Subcutaneous abdominal adipose tissue (tissue), 5 donors: Measurements from ENCODE around the gene KCNQ1.
A peak's percentile ranks its signal among the peaks of the same experiment; 100 is the strongest.

Source experiments
- H3K27ac ChIP-seq: one replicate; pipeline ENCODE4 v1.7.0; 2013; ENCODE audit warnings: low read depth, mild to moderate bottlenecking, inconsistent platforms, low read length, moderate library complexity
- H3K27me3 ChIP-seq, 5 donors: one replicate each; pipeline ENCODE4 v1.7.0; 2013; ENCODE audit warnings: low read length in 5 of 5, inconsistent platforms in 1 of 5; ENCODE audit not compliant: control insufficient read depth in 5 of 5, insufficient read depth in 4 of 5
- H3K36me3 ChIP-seq, 5 donors: one replicate each; pipeline ENCODE4 v1.7.0; 2013; ENCODE audit warnings: low read length in 5 of 5; ENCODE audit not compliant: control insufficient read depth in 5 of 5, insufficient read depth in 5 of 5
- H3K4me1 ChIP-seq, 5 donors: one replicate each; pipeline ENCODE4 v1.7.0; 2013; ENCODE audit warnings: low read length in 5 of 5, mild to moderate bottlenecking in 3 of 5, moderate library complexity in 1 of 5; ENCODE audit not compliant: control insufficient read depth in 5 of 5, insufficient read depth in 5 of 5
- H3K4me3 ChIP-seq, 5 donors: one replicate each; pipeline ENCODE4 v1.7.0; 2013; ENCODE audit warnings: low read length in 5 of 5, low read depth in 1 of 5
- H3K9ac ChIP-seq, 5 donors: one replicate each; pipeline ENCODE4 v1.7.0; 2013; ENCODE audit warnings: low read length in 5 of 5, mild to moderate bottlenecking in 4 of 5, moderate library complexity in 3 of 5
- H3K9me3 ChIP-seq, 5 donors: one replicate each; pipeline ENCODE4 v1.7.0; 2013; ENCODE audit warnings: low read length in 5 of 5; ENCODE audit not compliant: control insufficient read depth in 5 of 5
- donor health status: healthy.
- donor health status: healthy.
- donor health status: healthy.
- donor health status: healthy.
- donor health status: healthy.

Gene KCNQ1

DNA sequence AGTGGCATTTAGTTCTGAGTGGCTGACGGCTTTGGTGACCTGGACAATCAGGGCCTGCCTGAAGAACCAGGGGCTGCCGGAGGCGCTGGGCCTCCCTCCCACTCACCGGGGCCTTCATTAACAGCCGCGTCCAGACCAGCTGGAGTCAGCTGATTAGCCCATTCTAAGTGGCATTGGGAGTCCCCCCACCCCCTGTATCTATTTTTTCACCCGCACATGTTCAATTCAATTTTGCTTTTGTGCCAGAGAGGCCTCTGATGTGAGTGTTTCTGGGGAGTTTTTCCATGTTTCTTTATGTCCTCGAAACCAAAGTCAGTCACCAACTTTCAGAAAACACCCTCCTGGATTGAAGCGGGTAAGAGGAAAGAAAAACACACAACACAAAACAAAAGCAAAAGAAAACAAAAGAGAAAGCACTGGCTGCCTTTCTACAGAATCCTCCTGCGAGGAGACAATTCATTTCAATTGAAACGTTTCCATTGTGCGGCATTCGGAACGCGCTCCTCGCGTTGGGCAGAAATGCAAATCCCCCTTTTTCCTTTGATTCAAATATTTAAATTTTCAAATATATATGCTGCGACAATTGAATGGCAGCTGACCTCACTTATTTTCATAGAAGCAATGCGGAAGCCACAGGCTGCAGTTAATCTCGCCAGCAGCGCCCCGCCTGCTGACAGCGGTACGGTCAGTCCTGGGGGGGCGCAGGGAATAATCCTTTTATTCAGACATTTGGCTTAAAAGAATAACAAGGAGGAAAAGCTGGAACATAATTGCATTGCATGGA lies 423.1 kb downstream of the KCNQ1 start:
- Histone ChIP-seq H3K9ac (no peak overlapping the region), H3K36me3 (no peaks in the 10 kb centered on the region), H3K4me1 (peaks cover 0 to 38% (median 35%) of the 10 kb centered on the region in 5 donors), H3K27me3 (peaks cover 10 to 28% (median 24%) of the 10 kb centered on the region in 5 donors), H3K4me3 (peak overlapping the region in 3 of 5 donors; percentile 45 to 51 (median 49)), H3K9me3 (no peaks in the 10 kb centered on the region), H3K27ac (no peak overlapping the region)

DNA sequence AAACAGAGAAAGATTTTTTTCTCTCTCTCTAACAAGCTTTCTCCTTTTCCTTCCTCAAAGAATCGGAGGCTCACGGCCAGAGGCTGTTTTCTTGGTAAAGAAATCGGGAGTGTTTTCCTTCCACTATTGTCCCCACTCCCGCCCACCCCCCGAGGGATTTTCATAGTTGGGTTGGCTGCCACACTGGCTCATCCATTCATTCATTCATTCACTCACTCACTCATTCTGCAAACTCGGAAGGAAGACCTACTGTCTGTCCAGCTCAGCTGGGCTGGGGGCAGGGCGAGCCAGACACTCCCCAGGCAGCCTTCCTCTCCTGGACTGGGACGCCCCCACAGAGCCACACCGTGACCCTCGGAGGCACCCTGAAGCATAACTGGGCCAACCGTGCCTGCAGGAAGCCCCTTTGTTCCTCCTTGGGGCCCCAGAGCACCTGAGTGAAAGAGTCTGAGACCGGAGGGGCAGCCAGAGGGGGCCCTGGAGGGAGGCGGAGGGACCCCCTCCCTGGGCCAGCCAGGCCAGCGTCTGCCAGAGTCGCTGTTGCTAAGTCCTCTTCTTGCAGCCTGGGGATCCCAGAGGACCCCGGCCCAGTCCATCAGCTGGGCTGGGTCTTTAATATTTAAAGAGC lies 423.8 kb downstream of the KCNQ1 start:
- Histone ChIP-seq H3K9ac (no peak overlapping the region), H3K9me3 (no peaks in the 10 kb centered on the region), H3K27me3 (peaks cover 10 to 24% (median 19%) of the 10 kb centered on the region in 5 donors), H3K36me3 (no peaks in the 10 kb centered on the region), H3K4me3 (peak overlapping the region in 3 of 5 donors; percentile 45 to 51 (median 49)), H3K4me1 (peaks cover 0 to 33% (median 29%) of the 10 kb centered on the region in 5 donors), H3K27ac (no peak overlapping the region)

DNA sequence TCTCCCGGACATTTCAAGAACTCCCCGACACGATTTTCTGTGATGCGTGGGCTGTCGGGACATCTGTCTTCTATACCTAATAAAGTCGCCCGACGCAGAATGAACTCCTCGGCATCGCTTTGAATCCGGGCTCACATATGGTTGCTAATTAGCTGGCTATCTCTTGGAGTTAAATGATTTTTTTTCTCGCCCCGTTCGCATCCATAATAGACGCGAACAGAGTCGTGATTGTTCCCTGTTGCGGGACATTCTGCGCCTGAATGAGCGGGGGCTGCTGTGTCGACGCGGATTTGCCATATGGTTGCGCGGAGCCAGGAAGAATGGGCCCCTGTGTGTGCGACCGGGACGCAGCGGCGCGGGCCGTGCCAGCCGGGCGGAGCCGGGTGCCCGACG lies 424.3 kb downstream of the KCNQ1 start:
- no peak overlapping the region for H3K4me3 ChIP-seq
- peaks cover 10 to 24% (median 19%) of the 10 kb centered on the region in 5 donors for H3K27me3 ChIP-seq
- H3K4me1 ChIP-seq, result peaks cover 0 to 33% (median 29%) of the 10 kb centered on the region in 5 donors
- H3K27ac ChIP-seq, result no peak overlapping the region
- H3K9me3 ChIP-seq, result no peaks in the 10 kb centered on the region
- H3K9ac ChIP-seq, result no peak overlapping the region
- H3K36me3 ChIP-seq, result no peaks in the 10 kb centered on the region

DNA sequence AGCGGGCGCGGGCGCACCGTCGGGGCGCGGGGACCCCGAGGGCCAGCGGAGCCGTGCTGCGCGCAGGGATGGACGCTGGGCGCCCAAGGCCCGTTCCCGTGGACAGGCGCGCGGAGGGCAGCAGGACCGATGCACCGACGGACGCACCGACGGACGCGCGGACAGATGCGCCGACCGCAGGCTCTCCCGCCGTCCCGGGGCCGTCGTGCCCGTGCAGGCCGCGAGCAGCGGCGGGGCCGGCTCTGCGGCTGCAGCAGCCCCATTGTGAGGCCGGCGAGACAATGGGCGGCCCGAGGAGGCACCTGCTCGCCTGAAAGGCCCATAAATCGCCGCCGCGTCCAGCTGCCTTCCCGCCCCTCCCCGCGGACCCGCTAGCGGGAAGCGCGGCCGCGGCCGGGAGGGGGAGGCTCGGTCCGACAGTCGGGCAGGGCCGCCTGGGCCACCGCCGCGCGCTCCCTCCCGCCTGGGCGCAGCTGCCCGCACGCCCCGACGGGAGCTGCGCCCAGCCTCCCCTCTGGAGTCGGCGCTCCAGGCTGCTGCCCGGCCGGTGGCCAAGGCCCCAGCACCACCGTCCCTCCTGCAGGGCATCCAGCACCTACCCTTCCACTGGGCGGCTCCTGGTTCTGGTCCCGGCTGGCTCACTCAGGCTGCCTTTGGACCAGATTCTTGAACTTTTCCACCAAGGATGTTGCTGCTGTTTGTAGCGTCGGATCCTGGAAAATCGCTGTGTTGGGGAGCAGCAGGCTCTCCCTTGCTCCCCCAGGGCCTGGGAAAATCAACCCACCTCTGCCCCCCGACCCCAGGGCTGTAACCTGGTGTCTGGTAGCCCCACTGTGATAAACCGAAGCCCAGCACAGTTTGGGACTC lies 425.0 kb downstream of the KCNQ1 start:
- H3K4me1 ChIP-seq, result peaks cover 0 to 33% (median 29%) of the 10 kb centered on the region in 5 donors
- no peak overlapping the region for H3K27ac ChIP-seq
- H3K27me3 ChIP-seq, result peaks cover 10 to 24% (median 18%) of the 10 kb centered on the region in 5 donors

DNA sequence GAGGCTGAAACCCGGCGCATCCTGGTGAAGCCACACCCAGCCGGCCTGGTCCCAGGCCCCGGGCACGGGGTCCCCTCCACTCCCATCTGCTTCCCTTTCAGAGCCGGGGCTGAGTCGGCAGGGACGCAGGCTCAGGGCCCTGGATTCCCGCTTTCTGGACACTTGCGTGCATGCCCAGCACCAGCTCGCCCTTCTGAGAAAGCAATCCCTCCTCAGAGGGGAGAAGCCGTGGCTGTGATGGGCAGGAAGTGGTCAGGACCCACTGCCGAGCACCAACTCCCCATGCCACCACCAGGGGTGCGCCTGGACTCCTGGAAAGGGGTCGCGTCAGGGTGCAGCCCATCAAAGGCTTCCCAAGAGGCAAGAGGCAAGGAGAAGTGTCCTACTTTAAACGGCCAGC lies 425.7 kb downstream of the KCNQ1 start:
- H3K27me3 ChIP-seq, result peaks cover 10 to 24% (median 18%) of the 10 kb centered on the region in 5 donors
- no peak overlapping the region for H3K27ac ChIP-seq

More for the DNA sequence above, 425.0 kb downstream of the KCNQ1 start:
- H3K9ac ChIP-seq, result no peak overlapping the region
- H3K9me3 ChIP-seq, result peaks cover 0 to under 1% (median 0%) of the 10 kb centered on the region in 5 donors
- peaks cover 0 to 2% (median 0%) of the 10 kb centered on the region in 5 donors for H3K36me3 ChIP-seq
- H3K4me3 ChIP-seq, result peak overlapping the region in 1 of 5 donors; percentile 30

DNA sequence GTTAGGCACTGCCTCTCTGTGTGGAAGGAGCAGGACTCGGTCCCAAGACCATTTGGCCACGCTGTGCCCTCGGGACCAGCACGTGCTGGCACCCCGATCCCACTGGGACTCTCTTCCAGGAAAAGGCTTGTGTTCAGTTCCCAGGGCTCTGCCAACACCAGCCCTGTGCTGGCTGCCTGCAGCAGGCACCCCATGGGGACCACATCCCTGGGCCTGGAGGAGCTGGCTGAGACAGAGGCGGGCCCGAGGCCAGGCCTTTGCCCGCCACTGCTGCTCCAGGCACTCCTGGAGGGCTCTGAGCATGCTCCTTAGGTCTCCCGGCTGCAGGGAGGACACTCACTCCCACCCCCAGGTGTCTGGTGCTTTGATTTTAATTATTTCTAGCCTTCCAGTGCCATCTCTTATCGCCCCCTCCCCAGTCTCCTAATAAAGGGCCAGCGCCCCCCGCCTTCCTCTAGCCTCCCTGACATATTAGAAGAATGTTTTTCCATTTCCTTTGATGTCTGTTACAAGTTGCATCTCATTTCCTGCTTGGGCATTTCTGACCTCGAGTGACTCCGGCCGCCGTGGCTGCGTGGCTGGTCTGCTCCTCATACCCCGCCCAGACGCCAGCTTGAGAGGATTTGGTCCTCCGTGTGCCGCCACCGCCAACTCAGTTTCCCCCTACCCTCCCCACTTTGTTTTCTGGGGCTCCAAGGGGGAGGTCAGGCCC lies 426.3 kb downstream of the KCNQ1 start:
- Histone ChIP-seq H3K27me3 (peaks cover 10 to 24% (median 18%) of the 10 kb centered on the region in 5 donors), H3K9ac (no peak overlapping the region), H3K4me1 (peaks cover 0 to 29% (median 25%) of the 10 kb centered on the region in 5 donors), H3K9me3 (peaks cover 0 to 6% (median 0%) of the 10 kb centered on the region in 5 donors), H3K4me3 (peak overlapping the region in 1 of 5 donors; percentile 4), H3K27ac (no peak overlapping the region), H3K36me3 (peaks cover 0 to 8% (median 4%) of the 10 kb centered on the region in 5 donors)

More for the DNA sequence above, 425.7 kb downstream of the KCNQ1 start:
- peaks cover 0 to 8% (median 4%) of the 10 kb centered on the region in 5 donors for H3K36me3 ChIP-seq
- no peak overlapping the region for H3K4me3 ChIP-seq
- H3K4me1 ChIP-seq, result peaks cover 0 to 33% (median 29%) of the 10 kb centered on the region in 5 donors
- H3K9ac ChIP-seq, result no peak overlapping the region
- peaks cover 0 to 6% (median 0%) of the 10 kb centered on the region in 5 donors for H3K9me3 ChIP-seq

DNA sequence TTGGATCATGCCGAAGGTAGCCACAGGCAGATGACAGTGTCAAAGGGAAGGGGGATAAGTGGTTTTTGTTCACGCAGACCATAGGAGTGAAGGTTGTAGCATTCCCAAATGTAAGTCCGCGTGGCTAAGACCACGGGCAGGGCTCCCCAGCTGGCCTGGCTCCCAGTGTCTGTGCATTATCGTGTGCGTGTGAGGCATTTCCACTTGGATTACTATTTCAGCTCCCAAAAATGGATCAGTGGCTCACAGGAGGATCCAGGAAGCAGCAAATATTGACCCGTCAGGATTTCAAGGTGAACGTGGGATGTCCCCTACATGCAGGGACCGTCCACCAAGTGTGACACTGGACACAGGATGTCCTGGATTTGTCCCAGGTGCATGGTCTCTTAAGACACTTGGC lies 430.2 kb downstream of the KCNQ1 start:
- Histone ChIP-seq H3K4me1 (peaks cover 0 to 27% (median 22%) of the 10 kb centered on the region in 5 donors), H3K27me3 (peaks cover 8 to 15% (median 9%) of the 10 kb centered on the region in 5 donors), H3K9ac (no peak overlapping the region), H3K9me3 (peaks cover 0 to 17% (median 8%) of the 10 kb centered on the region in 5 donors), H3K27ac (no peak overlapping the region), H3K36me3 (peaks cover 0 to 19% (median 12%) of the 10 kb centered on the region in 5 donors), H3K4me3 (no peak overlapping the region)

DNA sequence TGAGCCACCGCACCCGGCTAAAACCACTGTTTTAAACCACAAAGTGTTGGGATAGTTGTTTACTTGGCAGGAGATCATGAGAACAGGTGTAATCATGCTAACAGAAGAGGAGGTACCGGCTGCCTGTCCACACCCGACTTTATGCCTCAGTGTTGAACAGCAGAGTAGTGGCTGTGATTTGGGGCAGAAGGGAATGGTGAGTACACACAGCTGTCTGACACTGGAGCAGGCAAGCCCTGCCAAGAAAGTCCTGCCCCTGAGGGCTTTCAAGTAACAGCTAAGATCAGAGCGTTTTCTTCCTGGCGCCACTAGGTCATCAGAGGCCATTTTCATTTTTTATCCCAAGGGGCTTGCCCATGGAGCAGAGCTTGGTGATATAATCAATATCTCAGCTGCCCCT lies 432.7 kb downstream of the KCNQ1 start:
- H3K9me3 ChIP-seq, result peaks cover 0 to 17% (median 8%) of the 10 kb centered on the region in 5 donors
- H3K36me3 ChIP-seq, result peaks cover 0 to 19% (median 13%) of the 10 kb centered on the region in 5 donors
- peaks cover 0 to 3% (median 0%) of the 10 kb centered on the region in 5 donors for H3K27me3 ChIP-seq
- peaks cover 0 to 27% (median 21%) of the 10 kb centered on the region in 5 donors for H3K4me1 ChIP-seq
- no peak overlapping the region for H3K27ac ChIP-seq
- no peak overlapping the region for H3K4me3 ChIP-seq
- H3K9ac ChIP-seq, result no peak overlapping the region

DNA sequence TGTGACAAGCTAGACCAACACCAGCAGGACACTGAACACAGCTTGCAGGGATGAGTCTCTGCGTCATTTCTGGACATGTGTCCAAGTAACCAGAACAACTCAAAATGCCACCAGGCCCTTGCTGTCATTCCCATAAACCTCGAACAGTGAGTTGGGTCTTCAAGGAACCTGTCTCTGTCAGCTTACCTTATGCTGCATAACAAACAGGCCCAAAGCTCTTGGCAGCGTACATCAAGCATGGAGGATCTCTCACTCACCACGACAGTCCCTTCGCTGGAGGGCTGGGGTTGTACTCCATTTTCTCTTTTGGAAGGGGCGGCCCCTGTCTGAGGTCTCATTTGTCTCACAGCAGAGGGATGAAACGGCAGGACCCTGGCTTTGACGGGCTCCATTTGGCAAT lies 434.0 kb downstream of the KCNQ1 start:
- Histone ChIP-seq H3K9ac (no peak overlapping the region), H3K9me3 (peaks cover 0 to 17% (median 8%) of the 10 kb centered on the region in 5 donors), H3K36me3 (peaks cover 0 to 24% (median 13%) of the 10 kb centered on the region in 5 donors), H3K4me1 (peaks cover 0 to 36% (median 30%) of the 10 kb centered on the region in 5 donors), H3K4me3 (no peak overlapping the region), H3K27me3 (peaks cover 0 to 3% (median 0%) of the 10 kb centered on the region in 5 donors), H3K27ac (no peak overlapping the region)
